HG03159 (cell line): ENCODE measurements around the gene MED10.
A peak's percentile ranks its signal among the peaks of the same experiment; 100 is the strongest.

Experiments
- ATAC-seq: cut with Tn5 transposase; IDR thresholded peaks from one replicate; pipeline ENCODE4 v1.9.1; 2021; ENCODE audit warnings: mild to moderate bottlenecking, moderate library complexity; ENCODE audit not compliant: unreplicated experiment

The MED10 gene

GRCh38 chr5:6399980-6400910, 21.9 kb upstream of the MED10 start:
- no peak for ATAC-seq

GRCh38 chr5:6398570-6399230, 20.4 kb upstream of the MED10 start:
- no peak for ATAC-seq

- ATAC-seq, result no peak
These were observed 19.4 kb upstream of the MED10 start for GRCh38 chr5:6397536-6398269.

- ATAC-seq, result no peak
These were observed 18.6 kb upstream of the MED10 start for GRCh38 chr5:6396836-6397535.

GRCh38 chr5:6396043-6396442, 17.7 kb upstream of the MED10 start:
- ATAC-seq, result no peak

GRCh38 chr5:6395621-6396020, 17.3 kb upstream of the MED10 start:
- no peak for ATAC-seq

- ATAC-seq, result no peak
These were observed 16.7 kb upstream of the MED10 start for GRCh38 chr5:6395102-6395445.

GRCh38 chr5:6394429-6395101, 16.2 kb upstream of the MED10 start:
- no peak for ATAC-seq

- peak; percentile 62 for ATAC-seq
These were observed 15.3 kb upstream of the MED10 start for GRCh38 chr5:6393596-6394194.

GRCh38 chr5:6392561-6392960, 14.2 kb upstream of the MED10 start:
- no peak for ATAC-seq

GRCh38 chr5:6391151-6391550, 12.8 kb upstream of the MED10 start:
- no peak for ATAC-seq

- ATAC-seq, result no peak
These were observed 11.7 kb upstream of the MED10 start for GRCh38 chr5:6389946-6390530.

- no peak for ATAC-seq
These were observed 11.1 kb upstream of the MED10 start for GRCh38 chr5:6389397-6389796.

- ATAC-seq, result no peak
These were observed 9.6 kb upstream of the MED10 start for GRCh38 chr5:6387970-6388369.

- ATAC-seq, result no peak
These were observed 7.9 kb upstream of the MED10 start for GRCh38 chr5:6386271-6386670.

- ATAC-seq, result no peak
These were observed 6.5 kb upstream of the MED10 start for GRCh38 chr5:6384856-6385255.

GRCh38 chr5:6383376-6383775, 5.0 kb upstream of the MED10 start:
- no peak for ATAC-seq

GRCh38 chr5:6379246-6379645, 899 bp upstream of the MED10 start:
- no peak for ATAC-seq

GRCh38 chr5:6378766-6379103, 388 bp upstream of the MED10 start:
- no peak for ATAC-seq

GRCh38 chr5:6377582-6377904, 804 bp downstream of the MED10 start:
- ATAC-seq, result no peak
